SU-DHL-6 (cell line): ENCODE data around the gene CHERP.

Source experiments
- H2AFZ ChIP-seq: fragments of 200-600 bp; sonication (generic); 2 replicates; pipeline ENCODE4 v1.6.1; 2014; ENCODE audit warnings: low read depth, mild to moderate bottlenecking, moderate library complexity, mixed read lengths, antibody characterized with exemption, low read length; ENCODE audit not compliant: severe bottlenecking
- H3F3A ChIP-seq: fragments of 200-600 bp; shearing (Covaris generic); 2 replicates; pipeline ENCODE4 v1.6.0; 2016; ENCODE audit warnings: antibody characterized with exemption, mild to moderate bottlenecking; ENCODE audit not compliant: insufficient read depth
- H3K27ac ChIP-seq: fragments of 200-600 bp; sonication (generic); 2 replicates; pipeline ENCODE4 v1.5.1; 2016; ENCODE audit warnings: low read depth, mild to moderate bottlenecking, low read length, moderate library complexity, mixed read lengths
- H3K27me3 ChIP-seq: fragments of 200-600 bp; sonication (generic), shearing (Covaris generic); 2 replicates; pipeline ENCODE4 v1.6.0; 2014; ENCODE audit warnings: mild to moderate bottlenecking, low read length
- H3K36me3 ChIP-seq: fragments of 200-600 bp; sonication (generic); 2 replicates; pipeline ENCODE4 v1.6.1; 2014; ENCODE audit warnings: mild to moderate bottlenecking, low read length, mixed read lengths
- H3K4me2 ChIP-seq: fragments of 300-600, 200-600 bp; shearing (Covaris generic), sonication (generic); 2 replicates; pipeline ENCODE4 v1.6.0; 2014; ENCODE audit warnings: low read length, low read depth, mild to moderate bottlenecking; ENCODE audit not compliant: poor library complexity, severe bottlenecking
- H3K4me3 ChIP-seq: fragments of 200-600 bp; sonication (generic); 2 replicates; pipeline ENCODE4 v1.5.1; 2014; ENCODE audit warnings: antibody characterized with exemption, low read length, mild to moderate bottlenecking, mixed read lengths; ENCODE audit not compliant: insufficient read depth, poor library complexity, severe bottlenecking
- H3K79me2 ChIP-seq: fragments of 200-600 bp; sonication (generic); 2 replicates; pipeline ENCODE4 v1.6.1; 2014; ENCODE audit warnings: mild to moderate bottlenecking, low read length, moderate library complexity; ENCODE audit not compliant: insufficient read depth
- H3K9ac ChIP-seq: fragments of 200-600 bp; sonication (generic); 2 replicates; pipeline ENCODE4 v1.7.0; 2014; ENCODE audit warnings: mild to moderate bottlenecking, low read length
- H3K9me2 ChIP-seq: fragments of 200-600 bp; sonication (generic); replicated peaks from 2 replicates; pipeline ENCODE4 v1.6.1; 2014; ENCODE audit warnings: low read length; ENCODE audit not compliant: insufficient read depth
- H3K9me3 ChIP-seq: fragments of 200-600 bp; sonication (generic); 2 replicates; pipeline ENCODE4 v1.6.1; 2014; ENCODE audit warnings: low read length, mixed read lengths; ENCODE audit not compliant: insufficient read depth
- H4K20me1 ChIP-seq: fragments of 200-600 bp; sonication (generic); 2 replicates; pipeline ENCODE4 v1.6.1; 2014; ENCODE audit warnings: low read depth, mild to moderate bottlenecking, antibody characterized with exemption, low read length, moderate library complexity, mixed read lengths
- EZH2phosphoT487 ChIP-seq: fragments of 200-600 bp; sonication (generic), shearing (Covaris generic); conservative IDR thresholded peaks from 2 replicates; pipeline ENCODE4 v1.6.1; 2018; ENCODE audit warnings: mild to moderate bottlenecking, antibody characterized with exemption, low read length, moderate library complexity, mixed read lengths
- TF ChIP-seq, protein P1 (sequence below): fragments of 200-600 bp; sonication (generic); IDR thresholded peaks from one replicate; pipeline ENCODE4 v1.5.1; 2017; ENCODE audit warnings: antibody characterized with exemption, mild to moderate bottlenecking, low read length, moderate library complexity; ENCODE audit not compliant: insufficient read depth, poor library complexity, severe bottlenecking

Gene CHERP

DNA sequence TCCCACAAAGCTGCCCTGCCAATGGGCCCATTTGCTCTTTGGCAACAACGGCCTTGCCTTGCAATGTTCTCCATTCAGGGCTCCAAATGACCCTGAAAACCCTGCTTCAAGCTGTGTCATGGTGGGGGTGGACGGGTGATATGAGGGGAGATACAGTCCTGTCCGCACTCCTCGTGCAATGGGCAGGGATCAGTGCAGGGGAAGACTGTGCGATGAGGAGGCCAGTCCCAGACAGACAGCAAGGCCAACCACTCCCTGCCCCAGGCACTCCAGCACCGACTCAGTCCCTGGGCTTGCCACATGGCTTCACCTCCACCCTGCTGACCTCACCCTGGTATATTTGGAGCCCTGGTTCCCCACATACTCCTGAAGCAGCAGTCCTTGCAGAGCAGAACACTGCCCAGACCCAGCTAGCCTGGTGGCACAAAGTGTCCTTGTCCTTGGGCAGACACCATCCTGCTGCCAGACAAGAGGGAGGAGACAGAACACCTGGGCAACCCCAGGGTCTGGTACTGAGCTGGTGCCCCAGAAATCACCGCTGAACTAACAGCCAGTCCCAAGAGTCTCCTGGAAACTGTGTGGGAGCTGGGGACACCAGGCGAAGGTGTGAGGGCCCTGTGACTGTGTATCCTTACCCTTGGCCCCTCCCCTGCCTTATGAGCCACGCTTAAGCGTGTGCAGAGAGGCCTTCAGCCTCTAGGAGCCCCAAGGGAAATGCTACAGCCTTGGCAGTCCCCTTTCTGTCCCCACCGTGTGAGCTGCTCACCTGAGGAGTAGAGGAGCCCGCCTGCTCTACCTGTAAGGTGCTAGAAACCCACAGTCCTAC is 39.1 kb upstream of the CHERP start:
- peaks cover 20% of the 10 kb centered on the region for H3F3A ChIP-seq
- H3K9me2 ChIP-seq = no peaks in the 10 kb centered on the region
- peaks cover 89% of the 10 kb centered on the region for H3K79me2 ChIP-seq
- no peaks in the 10 kb centered on the region for H3K36me3 ChIP-seq
- H3K4me3 ChIP-seq = no peak overlapping the region
- H3K9me3 ChIP-seq = no peaks in the 10 kb centered on the region
- H2AFZ ChIP-seq = no peak overlapping the region
- H3K27me3 ChIP-seq = no peaks in the 10 kb centered on the region
- H3K4me2 ChIP-seq = peak overlapping the region; percentile 28
- H4K20me1 ChIP-seq = no peaks in the 10 kb centered on the region
- H3K9ac ChIP-seq = peak overlapping the region; percentile 25; the same call in 1 of the 2 replicates
- peak overlapping the region; percentile 98 for H3K27ac ChIP-seq
- no peak for TF ChIP-seq EZH2phosphoT487
- TF ChIP-seq, protein P1, sequence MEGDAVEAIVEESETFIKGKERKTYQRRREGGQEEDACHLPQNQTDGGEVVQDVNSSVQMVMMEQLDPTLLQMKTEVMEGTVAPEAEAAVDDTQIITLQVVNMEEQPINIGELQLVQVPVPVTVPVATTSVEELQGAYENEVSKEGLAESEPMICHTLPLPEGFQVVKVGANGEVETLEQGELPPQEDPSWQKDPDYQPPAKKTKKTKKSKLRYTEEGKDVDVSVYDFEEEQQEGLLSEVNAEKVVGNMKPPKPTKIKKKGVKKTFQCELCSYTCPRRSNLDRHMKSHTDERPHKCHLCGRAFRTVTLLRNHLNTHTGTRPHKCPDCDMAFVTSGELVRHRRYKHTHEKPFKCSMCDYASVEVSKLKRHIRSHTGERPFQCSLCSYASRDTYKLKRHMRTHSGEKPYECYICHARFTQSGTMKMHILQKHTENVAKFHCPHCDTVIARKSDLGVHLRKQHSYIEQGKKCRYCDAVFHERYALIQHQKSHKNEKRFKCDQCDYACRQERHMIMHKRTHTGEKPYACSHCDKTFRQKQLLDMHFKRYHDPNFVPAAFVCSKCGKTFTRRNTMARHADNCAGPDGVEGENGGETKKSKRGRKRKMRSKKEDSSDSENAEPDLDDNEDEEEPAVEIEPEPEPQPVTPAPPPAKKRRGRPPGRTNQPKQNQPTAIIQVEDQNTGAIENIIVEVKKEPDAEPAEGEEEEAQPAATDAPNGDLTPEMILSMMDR = no peak

DNA sequence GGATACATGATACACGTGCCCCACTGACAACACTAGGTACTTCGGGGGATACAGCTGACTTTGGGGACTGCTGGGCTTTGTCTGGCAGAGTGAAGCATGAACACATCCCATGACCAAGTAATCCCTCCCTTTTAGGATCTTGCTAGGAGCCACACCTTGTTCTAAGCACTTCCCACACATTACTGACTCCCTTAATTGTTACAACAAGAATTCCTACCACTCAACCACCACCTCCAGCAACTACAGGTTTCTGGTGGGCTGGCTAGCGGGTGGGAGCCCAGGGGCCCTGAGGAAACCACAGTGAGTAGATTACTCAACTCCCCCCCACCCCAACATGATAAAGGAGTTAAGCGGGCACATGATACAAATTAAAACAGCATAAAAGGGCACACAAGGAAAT is 37.1 kb upstream of the CHERP start:
- H2AFZ ChIP-seq = no peak overlapping the region
- no peak overlapping the region for H3K9ac ChIP-seq
- H3K9me2 ChIP-seq = no peaks in the 10 kb centered on the region
- TF ChIP-seq, protein P1 = no peak
- no peak for TF ChIP-seq EZH2phosphoT487
- H3K27ac ChIP-seq = peak overlapping the region; percentile 21; the same call in 1 of the 2 replicates
- H3K79me2 ChIP-seq = peaks cover 83% of the 10 kb centered on the region
- H4K20me1 ChIP-seq = no peaks in the 10 kb centered on the region
- H3F3A ChIP-seq = peaks cover 8% of the 10 kb centered on the region
- H3K4me3 ChIP-seq = no peak overlapping the region
- H3K36me3 ChIP-seq = no peaks in the 10 kb centered on the region
- no peaks in the 10 kb centered on the region for H3K9me3 ChIP-seq
- H3K27me3 ChIP-seq = no peaks in the 10 kb centered on the region
- H3K4me2 ChIP-seq = no peak overlapping the region

DNA sequence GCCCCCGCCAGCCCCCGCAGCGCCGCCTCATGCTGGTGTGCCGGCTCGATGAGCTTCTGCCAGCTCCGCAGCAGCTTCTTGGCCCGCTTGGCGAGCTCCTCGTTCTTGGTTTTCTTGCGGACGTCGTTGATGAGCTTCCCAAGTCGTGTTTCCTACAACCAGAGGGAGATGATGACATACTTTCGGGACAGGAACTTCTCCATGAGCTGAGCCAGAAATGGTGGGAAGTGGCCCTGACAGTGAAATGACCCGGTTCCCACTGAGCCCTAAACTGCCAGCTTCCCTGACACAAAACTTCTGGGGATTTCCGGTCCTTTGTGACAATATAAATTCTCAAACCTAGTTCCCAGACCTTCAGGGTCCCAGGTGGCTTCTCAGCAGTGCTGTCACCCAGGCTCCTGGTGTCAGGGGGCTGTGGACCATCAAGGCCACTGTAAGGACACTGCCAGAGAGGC is 35.3 kb upstream of the CHERP start:
- Histone ChIP-seq H3K27ac (no peak overlapping the region), H3F3A (peaks cover 20% of the 10 kb centered on the region), H2AFZ (no peak overlapping the region), H3K36me3 (no peaks in the 10 kb centered on the region), H3K9ac (no peak overlapping the region), H3K4me2 (no peak overlapping the region), H3K9me2 (no peaks in the 10 kb centered on the region), H3K4me3 (no peak overlapping the region), H3K79me2 (peaks cover 83% of the 10 kb centered on the region), H4K20me1 (no peaks in the 10 kb centered on the region), H3K27me3 (no peaks in the 10 kb centered on the region), H3K9me3 (no peaks in the 10 kb centered on the region)
- TF ChIP-seq, protein P1 = no peak
- TF ChIP-seq EZH2phosphoT487 = no peak
